Fibroblast of lung (primary cell): Measurements from ENCODE around the gene CFAP46.

Experiments used
- EZH2 ChIP-seq: IDR thresholded peaks from 2 replicates; pipeline ENCODE4 v1.5.1; 2012; ENCODE audit warnings: low read length, control low read depth, mild to moderate bottlenecking; ENCODE audit errors: missing control alignments
- TF ChIP-seq, protein P1 (sequence below), 2 donors: IDR thresholded peaks in 1 of 2; conservative IDR thresholded peaks in 1 of 2; 1 replicate in 1 of 2; 2 replicates in 1 of 2; pipeline ENCODE4 v1.5.1; 2011 to 2012; ENCODE audit warnings: low read length in 2 of 2, control low read depth in 1 of 2, inconsistent platforms in 1 of 2, low read depth in 1 of 2, mild to moderate bottlenecking in 1 of 2

DNA sequence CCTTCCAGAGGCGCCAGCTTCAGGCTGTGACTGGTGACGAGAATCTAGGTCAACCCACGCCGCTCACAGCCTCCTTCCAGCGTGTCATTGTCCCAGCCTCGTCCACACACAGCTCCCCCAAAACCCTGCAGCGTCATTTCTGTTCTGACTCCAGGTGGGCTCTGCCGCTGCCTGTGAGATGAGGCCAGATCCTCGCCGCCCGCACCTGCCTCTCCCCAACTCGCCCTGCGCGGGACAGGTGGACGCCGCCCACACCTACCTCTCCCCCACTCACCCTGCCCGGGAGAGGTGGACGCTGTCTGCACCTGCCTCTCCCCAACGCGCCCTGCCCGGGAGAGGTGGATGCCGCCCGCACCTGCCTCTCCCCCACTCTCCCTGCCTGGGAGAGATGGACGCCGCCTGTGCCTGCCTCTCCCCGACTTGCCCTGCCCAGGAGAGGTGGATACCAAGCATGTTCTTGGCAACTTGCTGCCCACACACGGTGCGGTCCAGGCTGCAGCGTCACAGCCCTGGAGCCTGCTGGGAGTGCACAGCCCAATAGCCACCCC lies 32.0 kb upstream of the CFAP46 start:
- TF ChIP-seq, protein P1, sequence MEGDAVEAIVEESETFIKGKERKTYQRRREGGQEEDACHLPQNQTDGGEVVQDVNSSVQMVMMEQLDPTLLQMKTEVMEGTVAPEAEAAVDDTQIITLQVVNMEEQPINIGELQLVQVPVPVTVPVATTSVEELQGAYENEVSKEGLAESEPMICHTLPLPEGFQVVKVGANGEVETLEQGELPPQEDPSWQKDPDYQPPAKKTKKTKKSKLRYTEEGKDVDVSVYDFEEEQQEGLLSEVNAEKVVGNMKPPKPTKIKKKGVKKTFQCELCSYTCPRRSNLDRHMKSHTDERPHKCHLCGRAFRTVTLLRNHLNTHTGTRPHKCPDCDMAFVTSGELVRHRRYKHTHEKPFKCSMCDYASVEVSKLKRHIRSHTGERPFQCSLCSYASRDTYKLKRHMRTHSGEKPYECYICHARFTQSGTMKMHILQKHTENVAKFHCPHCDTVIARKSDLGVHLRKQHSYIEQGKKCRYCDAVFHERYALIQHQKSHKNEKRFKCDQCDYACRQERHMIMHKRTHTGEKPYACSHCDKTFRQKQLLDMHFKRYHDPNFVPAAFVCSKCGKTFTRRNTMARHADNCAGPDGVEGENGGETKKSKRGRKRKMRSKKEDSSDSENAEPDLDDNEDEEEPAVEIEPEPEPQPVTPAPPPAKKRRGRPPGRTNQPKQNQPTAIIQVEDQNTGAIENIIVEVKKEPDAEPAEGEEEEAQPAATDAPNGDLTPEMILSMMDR (conservative IDR thresholded peaks at IDR 0.05 in 1 of 2, IDR thresholded peaks at IDR 0.05 in 1 of 2; ENCODE audit: low read depth in 1 of 2, low read length in 2 of 2): no peak
- TF ChIP-seq EZH2: no peak
